ENCODE measurements around the gene GPR137. TPM values are rescaled to one million over a fixed set of nuclear protein-coding genes. Genes with fewer than 3 reads are reported as not detected.

GPR137 gene
- total RNA-seq, 1 donor from 2014 or later: 19.9 TPM

DNA sequence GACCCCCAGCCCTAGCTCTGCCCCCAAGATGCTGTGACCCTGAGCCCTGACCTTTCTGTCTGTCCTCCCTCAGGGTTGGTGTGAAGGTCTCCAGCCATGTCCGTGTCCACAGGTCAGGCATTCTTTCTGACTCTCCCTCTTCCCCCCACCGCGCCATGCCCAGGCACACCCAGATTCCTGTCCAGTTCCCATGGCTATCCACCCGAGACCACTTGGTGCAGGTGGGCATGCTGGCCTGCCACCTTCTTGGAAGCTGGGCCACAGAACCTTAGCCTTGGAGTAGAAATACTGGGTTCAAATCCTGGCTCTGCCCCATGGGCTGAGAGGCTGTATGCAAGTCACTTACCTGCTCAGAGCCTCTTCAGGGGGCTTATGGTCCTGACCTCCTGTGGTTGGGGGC lies 36.6 kb upstream of the GPR137 start:
- no peak for DNase-seq (ENCODE audit: low spot score)

DNA sequence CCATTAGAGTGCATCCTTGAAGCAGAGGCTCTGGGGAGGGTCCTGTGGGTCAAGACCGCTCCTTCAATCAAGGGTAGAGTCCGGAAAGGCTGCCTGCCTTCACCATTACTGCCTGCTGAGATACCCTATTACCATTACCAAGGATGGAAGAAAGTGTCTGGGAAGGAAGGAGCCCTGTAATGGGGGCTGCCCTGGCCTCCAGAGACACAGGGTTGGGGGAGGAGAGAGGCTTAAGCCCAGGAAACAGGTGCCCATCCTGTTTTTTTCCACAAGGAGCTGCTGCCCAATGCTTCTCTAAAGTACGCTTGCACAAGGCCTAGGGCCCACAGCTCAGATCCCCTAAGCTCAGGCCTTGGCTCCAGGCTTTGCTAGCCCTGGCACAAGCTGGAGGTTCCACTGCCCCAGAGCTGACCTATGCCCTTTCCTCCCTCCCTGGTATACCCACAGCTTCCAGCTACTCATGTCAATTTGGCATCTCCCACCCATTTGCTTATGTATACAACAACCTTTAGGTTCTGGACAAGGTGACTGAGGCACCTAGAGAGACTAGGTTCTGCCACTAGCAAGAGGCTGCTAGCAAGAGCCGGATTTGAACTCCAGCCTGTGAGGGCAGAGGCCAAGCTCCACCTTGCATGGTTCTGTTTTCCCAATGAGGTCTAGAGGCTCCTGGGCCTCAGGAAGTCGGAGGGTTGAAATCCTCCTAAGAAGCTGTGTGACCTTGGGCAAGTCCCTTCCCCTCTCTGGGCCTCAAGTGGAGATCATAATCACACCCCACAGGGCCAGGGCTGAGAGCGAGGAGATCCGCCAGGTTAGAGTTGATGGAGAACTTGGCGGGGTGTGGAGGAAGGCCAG lies 35.9 kb upstream of the GPR137 start:
- DNase-seq (ENCODE audit: low spot score): no peak

DNA sequence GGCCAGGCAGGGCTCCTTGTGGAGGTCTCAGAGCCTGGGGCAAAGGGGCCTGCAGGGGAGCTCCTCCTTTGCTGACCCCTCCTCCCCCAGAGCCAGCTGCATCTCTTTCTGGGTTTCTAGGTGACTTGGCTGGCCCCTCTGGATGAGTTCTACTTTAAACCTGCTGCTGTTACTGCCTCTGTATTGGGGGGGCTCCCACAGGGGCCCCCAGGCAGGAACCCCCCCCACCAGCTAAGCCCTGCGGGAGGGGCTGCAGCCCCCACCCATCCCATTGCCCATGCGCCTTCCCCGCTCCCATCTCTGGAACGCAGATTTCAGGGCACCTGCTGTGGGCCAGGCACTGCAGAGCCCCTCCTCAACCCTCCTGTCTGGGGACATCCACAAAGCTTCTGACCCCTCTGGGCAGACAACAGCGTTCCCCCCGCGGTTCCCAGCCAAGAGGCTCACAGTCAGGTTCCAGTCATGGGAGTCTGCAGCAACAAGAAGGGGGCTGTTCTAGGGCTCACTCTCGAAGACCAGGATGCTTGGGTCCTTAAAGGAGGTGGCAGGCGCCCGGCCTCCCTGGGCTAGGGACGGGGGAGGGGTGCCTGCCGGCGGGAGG lies 35.1 kb upstream of the GPR137 start:
- no peak for DNase-seq (ENCODE audit: low spot score)

DNA sequence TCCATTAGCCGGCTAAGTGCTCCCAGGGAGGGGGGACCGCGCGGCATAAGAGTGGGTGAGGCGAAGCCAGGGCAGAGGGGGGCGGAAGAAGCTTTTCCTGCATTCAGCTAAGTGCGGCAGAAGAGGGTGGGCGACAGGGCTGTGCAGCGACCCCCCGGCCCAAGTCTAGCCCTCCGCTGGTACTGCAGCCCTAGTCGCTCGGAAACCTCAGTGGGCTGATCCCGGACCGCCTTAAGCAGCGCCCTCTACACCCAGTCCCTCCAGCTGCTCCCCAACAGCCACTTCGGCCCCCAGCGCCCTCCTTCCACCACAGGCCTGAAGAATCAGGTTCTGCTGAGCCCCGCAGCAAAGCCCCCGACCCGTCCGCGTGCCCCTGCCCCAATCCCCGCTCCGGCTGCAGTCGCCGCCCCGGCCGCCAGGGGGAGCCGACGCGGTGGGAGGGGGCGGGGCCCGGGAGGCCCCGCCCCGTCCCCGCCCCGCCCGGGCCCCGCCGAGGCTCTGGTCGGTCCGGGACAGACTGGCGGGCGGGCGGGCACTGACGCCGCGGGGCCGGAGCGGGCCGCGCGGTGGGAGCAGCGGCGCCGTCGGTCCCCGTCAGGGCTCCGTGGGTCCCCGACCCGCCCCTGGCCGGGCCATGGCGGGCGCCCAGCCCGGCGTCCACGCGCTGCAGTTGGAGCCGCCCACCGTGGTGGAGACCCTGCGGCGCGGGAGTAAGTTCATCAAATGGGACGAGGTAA lies 34.5 kb upstream of the GPR137 start, which contains the start of gene PLCB3:
Gene PLCB3, plus strand, starts transcription at position 515 of the 737 bp plus-strand sequence. Its CDS starts 120 bp downstream, at position 635.
- DNase-seq (ENCODE audit: low spot score): no peak

DNA sequence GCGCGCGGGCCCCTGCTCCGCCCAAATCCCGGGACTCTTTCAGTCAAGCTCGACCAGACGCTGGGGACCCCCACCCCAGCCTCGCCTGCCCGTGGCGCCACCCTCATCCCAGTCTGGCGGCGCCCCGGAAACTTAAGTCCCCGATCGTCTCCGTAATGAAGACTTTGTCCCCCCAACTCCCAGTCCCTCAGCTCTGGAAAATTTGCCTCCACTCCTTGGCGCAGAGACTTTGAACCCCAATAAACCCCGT lies 34.0 kb upstream of the GPR137 start:
- no peak for DNase-seq (ENCODE audit: low spot score)

DNA sequence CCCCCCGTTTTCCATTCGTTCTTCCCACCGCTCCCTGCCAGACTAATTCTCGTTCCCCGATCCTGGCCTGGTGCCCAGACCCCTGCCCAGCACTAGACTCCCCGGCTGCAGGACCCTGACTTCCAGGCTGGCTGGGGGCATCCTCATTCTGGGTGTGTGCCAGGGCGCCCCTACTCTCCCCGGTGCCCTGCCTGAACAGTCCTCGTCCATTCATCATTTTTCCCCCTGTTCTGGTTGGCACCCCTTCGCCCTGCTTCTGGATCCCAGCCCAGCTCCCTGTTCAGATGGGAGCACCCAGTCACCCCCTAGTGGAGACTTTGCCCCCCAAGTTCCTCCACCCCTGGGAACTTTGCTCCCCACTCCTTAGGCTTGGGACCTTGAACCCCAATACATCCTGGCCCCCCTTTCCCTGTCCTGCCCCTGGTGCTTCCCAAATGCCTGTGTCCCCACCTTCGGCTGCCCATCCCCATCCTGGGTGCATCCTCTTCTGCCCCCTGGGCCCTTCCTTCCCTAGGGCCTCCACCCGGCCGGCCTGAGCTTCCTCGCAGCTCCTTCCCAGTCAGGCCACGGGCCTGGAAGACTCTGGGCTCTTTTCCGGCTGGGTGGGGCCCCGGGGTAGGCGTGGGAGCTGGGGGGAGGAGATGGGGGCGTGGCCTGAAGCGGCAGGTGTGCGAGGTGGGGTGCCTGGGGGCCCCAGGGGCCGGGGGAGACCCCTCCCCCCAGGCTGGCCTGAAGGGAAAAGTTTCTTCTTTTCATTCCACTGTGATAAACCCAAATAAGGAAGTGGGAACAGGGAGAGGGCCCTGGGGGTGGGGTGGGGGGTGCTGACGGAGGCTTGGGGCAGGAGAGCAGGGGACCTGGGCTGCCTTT lies 33.4 kb upstream of the GPR137 start:
- no peak for DNase-seq (ENCODE audit: low spot score)

DNA sequence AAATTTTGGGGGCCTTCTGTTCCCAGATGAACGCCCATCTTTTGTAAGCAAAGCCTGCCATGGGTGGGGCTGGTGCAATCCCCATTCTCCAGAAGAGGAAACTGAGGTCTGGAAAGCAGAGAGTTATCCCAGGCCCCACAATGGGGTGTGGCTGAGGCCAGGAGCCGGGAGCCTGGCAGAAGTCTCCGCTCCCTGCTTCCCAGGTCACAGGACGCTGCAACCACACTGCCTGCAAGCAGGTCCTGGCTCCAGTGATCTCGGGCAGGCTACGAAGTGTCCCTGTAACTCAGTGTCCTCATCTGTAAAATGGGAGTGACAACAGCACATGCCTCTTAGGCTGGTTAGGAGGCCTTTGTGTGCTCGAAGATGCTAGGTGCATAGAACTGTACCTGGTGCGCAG lies 32.6 kb upstream of the GPR137 start:
- DNase-seq (ENCODE audit: low spot score): no peak

DNA sequence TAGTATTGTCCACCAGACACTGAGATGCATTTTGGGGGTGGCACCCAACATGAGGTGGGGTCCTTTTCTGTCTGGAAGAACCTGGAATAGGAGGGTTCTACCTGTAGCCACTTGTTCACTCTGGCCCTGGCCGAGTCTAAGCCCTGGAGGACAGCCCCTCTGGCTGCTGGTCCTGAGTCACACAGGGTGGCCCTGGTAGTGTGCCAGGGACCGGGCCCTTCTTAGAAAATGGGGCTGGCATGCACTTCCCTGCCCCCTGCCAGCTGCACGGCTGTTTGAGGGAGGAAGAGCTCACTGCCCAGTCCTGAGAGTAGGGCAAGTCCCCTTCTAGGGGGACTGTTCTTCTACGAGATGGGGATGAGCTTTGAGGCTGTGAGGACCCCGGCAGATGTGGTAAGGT lies 32.2 kb upstream of the GPR137 start:
- no peak for DNase-seq (ENCODE audit: low spot score)

DNA sequence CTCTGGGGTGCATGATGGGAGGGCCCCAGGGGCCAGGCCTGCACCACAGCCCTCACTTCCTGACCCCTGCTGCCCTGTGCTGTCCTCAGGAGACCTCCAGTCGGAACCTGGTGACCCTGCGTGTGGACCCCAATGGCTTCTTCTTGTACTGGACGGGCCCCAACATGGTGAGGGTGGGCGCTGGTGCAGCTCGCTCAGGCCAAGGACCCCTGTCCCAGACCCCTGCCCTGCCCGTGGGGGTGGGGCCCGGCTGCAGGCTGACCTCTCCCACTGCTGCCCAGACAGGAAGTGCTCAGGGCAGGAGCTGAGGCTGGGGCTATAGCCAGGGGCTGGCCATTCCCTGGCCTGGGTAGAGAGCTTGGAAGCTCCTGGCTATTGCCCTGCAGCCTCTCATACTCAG lies 31.3 kb upstream of the GPR137 start:
- DNase-seq (ENCODE audit: low spot score): no peak

DNA sequence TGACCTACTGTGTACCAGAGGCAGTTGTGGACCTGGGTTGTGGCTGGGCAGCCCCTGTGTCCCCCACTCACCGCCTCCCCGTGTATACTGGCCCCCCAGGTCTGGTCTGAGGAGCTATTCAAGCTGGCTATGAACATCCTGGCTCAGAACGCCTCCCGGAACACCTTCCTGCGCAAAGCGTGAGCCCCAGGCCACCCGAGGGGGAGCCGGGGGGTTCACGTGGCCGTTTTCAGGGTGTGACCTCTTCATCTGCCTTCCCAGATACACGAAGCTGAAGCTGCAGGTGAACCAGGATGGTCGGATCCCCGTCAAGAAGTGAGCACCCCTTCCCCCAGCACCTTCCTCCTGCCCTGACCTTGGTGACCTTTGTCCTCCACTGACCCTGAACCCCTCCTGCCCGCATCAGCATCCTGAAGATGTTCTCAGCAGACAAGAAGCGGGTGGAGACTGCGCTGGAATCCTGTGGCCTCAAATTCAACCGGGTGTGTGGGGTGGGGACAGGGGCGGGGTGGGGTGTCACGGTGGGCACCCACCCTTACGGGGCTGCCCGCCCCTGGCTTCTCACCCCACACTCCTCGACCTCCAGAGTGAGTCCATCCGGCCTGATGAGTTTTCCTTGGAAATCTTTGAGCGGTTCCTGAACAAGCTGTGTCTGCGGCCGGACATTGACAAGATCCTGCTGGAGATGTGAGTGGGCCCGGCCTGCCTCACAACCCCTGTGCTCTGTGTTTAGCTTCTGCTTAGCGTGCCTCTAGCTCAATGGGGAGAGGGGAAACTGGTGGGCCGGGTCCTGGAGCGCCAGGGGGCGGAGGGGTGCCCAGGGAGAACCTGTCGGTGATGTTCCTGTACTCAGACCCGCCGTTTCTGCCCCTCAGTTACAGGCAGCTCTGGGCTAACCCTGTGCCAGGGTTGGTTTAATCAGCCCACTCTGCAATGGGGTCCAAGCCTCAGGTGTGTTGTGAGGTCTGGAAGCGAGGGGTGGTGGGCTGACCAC lies 30.2 kb upstream of the GPR137 start:
- DNase-seq (ENCODE audit: low spot score): no peak

DNA sequence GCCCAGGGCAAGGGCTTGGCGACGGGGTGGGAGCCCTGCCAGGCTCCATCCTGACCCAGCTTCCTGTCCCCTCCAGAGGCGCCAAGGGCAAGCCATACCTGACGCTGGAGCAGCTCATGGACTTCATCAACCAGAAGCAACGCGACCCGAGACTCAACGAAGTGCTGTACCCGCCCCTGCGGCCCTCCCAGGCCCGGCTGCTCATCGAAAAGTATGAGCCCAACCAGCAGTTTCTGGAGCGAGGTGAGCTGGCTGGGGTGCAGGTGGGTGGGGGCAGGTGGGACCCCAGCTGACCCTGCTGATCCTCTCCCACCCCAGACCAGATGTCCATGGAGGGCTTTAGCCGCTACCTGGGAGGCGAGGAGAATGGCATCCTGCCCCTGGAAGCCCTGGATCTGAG lies 29.3 kb upstream of the GPR137 start:
- DNase-seq (ENCODE audit: low spot score): no peak

DNA sequence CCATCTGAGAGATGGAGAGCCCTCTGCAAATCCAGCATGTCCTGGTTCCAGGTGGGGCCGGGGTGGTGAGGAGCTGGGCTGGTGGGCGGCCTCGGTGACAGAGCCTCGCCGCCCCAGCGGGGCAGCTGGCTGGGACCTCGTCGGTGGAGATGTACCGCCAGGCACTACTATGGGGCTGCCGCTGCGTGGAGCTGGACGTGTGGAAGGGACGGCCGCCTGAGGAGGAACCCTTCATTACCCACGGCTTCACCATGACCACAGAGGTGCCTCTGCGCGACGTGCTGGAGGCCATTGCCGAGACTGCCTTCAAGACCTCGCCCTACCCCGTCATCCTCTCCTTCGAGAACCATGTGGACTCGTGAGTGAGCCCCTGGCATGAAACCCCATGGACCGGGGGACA lies 27.3 kb upstream of the GPR137 start:
- no peak for DNase-seq (ENCODE audit: low spot score)

DNA sequence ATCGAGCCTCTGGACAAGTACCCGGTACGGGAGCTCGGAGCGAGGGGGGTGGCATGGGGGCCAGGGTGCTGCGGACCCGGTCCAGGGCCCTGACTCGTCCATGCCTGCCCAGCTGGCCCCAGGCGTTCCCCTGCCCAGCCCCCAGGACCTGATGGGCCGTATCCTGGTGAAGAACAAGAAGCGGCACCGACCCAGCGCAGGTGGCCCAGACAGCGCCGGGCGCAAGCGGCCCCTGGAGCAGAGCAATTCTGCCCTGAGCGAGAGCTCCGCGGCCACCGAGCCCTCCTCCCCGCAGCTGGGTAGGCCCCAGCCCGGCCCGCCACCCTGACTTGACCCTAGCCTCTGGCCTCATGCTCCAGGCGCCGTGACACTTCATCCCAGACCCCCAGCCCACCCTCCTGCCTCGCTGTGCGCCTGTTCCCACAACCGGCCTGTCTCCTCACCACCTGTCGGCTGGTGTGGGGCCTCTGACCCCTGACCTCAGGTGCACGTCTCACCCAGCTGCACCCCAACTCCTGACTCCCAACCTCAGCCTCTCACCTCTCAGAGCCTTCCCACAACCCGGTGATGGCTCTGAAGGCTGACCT lies 26.6 kb upstream of the GPR137 start:
- DNase-seq (ENCODE audit: low spot score): no peak

DNA sequence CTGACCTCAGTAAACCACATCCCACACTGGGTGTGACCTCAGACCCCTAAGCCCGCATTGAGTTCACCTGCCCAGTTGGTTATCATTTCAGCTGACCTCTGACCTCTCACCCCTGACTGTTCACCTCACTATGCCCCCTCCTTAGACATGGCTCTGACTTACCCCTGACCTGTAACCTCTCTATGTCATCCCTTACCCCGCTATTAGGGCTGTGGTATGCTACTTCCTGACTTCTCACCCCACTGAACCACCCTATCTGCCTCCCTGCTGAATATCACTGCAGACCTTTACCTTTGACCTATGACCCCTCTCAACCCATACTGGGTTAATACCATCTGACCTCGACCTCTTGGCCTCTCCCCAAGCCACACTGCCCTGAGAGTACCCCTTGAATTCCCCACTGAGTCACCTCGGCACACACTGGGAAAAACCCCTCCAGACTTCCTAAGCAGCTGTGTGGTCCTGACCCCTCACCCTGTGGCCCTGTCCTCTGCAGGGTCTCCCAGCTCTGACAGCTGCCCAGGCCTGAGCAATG lies 26.0 kb upstream of the GPR137 start:
- DNase-seq (ENCODE audit: low spot score): no peak

DNA sequence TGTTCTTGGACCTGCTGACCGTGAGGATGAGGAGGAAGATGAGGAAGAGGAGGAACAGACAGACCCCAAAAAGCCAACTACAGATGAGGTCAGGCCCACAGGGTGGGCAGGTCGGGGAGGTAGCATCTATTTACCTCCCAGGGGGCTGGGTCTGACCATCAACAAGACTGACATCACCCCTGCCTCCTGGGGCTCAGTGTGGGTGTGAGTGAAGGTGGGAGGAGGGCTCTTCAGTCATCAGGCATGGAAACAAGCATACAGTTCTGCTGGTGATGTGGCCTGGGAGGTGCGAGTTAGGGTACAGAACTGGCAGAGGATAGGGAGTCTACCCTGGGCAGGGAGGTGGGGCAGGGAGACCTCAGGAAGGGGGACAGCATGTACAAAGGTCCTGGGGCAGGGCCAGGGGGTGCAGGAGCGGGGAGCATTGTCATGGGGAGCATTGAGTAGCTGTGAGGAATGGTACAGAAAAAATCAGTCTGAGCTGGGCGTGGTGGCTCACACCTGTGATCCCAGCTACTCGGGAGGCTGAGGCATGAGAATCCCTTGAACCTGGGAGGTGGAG lies 25.4 kb upstream of the GPR137 start:
- no peak for DNase-seq (ENCODE audit: low spot score)

DNA sequence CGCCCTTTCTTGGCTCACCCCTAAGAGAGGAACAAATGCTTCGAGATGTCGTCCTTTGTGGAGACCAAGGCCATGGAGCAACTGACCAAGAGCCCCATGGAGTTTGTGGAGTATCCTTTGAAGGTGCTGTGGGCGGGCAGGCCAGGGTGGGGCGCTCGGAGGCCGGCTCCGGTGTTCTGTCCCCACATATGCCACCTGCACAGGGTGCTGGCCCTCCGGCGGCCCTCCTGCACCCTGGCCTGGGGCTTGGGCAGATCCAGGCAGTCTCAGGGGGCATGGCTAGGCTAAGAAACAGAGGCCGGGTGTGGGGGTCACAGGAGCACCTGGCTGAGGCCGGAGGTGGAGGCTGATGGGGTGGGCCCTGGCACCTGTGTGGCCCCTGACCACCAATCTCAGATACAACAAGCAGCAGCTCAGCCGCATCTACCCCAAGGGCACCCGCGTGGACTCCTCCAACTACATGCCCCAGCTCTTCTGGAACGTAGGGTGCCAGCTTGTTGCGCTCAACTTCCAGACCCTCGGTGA lies 24.0 kb upstream of the GPR137 start:
- no peak for DNase-seq (ENCODE audit: low spot score)

DNA sequence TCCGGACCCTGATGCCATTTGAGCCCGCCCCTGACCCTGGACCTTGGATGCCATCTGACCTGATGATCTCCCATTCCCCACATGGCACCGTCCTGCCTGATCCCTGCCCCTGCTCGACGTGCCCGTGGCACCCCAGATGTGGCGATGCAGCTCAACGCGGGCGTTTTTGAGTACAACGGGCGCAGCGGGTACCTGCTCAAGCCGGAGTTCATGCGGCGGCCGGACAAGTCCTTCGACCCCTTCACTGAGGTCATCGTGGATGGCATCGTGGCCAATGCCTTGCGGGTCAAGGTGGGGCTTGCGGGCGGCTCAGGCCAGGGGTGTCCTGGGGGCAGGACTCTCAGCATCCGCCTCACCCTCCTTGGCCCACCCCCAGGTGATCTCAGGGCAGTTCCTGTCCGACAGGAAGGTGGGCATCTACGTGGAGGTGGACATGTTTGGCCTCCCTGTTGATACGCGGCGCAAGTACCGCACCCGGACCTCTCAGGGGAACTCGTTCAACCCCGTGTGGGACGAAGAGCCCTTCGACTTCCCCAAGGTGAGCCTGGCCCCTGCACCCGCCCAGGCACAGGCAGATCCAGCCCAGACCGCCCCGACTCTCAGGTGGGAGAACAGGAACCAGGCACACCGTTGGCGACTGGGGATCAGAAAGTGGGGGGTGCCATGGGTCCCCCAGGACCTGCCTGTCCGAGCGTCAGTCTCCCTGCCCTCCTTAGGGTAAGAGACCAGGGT lies 23.2 kb upstream of the GPR137 start:
- no peak for DNase-seq (ENCODE audit: low spot score)
